ENCODE results near the gene LRRC51.
"Not testable (repeated sequence)": the region's sequence is repeated elsewhere in the genome, so short reads cannot be mapped to it uniquely, and the experiment has no call there.

Gene LRRC51

GRCh38 chr11:72141066-72141465 is 60.4 kb downstream of the LRRC51 start:
- DNase-seq: no peak

- DNase-seq: not testable (repeated sequence)
Observed at GRCh38 chr11:72142086-72142485, 61.4 kb downstream of the LRRC51 start.

GRCh38 chr11:72142543-72142942 is 61.9 kb downstream of the LRRC51 start:
- not testable (repeated sequence) for DNase-seq

- no peak for DNase-seq
Observed at GRCh38 chr11:72144807-72145565, 64.3 kb downstream of the LRRC51 start.

Measured in NCI-H2171 treated with DMSO at 0.1 percent for 48 hours (cell line).